ENCODE results near the gene POC5.

Gene POC5

GRCh38 chr5:75685141-75685540 is 32.1 kb downstream of the POC5 start:
- no peak for TF ChIP-seq CTCF (IDR thresholded peaks at IDR 0.05)
- Histone ChIP-seq H3K27ac (no peak overlapping the region), H3K4me3 (no peak overlapping the region)
- no peak for DNase-seq (ENCODE audit: low spot score)

GRCh38 chr5:75681125-75681830 is 36.0 kb downstream of the POC5 start:
- DNase-seq (ENCODE audit: low spot score), result no peak
- Histone ChIP-seq H3K27ac (no peak overlapping the region), H3K4me3 (no peak overlapping the region)
- TF ChIP-seq CTCF (IDR thresholded peaks at IDR 0.05), result peak; percentile 46

- TF ChIP-seq CTCF (IDR thresholded peaks at IDR 0.05), result no peak
- Histone ChIP-seq H3K27ac (no peak overlapping the region), H3K4me3 (no peak overlapping the region)
- DNase-seq (ENCODE audit: low spot score), result no peak
Observed at GRCh38 chr5:75678155-75678554, 39.1 kb downstream of the POC5 start.

- H3K4me3 ChIP-seq, result no peak overlapping the region
- TF ChIP-seq CTCF (IDR thresholded peaks at IDR 0.05), result no peak
- H3K27ac ChIP-seq, result no peak overlapping the region
- no peak for DNase-seq (ENCODE audit: low spot score)
Observed at GRCh38 chr5:75677607-75678006, 39.6 kb downstream of the POC5 start.

GRCh38 chr5:75675783-75676182 is 41.5 kb downstream of the POC5 start:
- Histone ChIP-seq H3K4me3 (no peak overlapping the region), H3K27ac (no peak overlapping the region)
- DNase-seq (ENCODE audit: low spot score), result no peak
- no peak for TF ChIP-seq CTCF (IDR thresholded peaks at IDR 0.05)

- TF ChIP-seq CTCF (IDR thresholded peaks at IDR 0.05), result no peak
- H3K27ac ChIP-seq, result no peak overlapping the region
- DNase-seq (ENCODE audit: low spot score), result no peak
- H3K4me3 ChIP-seq, result no peak overlapping the region
Observed at GRCh38 chr5:75672616-75673015, 44.6 kb downstream of the POC5 start.

- DNase-seq (ENCODE audit: low spot score), result no peak
- Histone ChIP-seq H3K4me3 (no peak overlapping the region), H3K27ac (no peak overlapping the region)
- no peak for TF ChIP-seq CTCF (IDR thresholded peaks at IDR 0.05)
Observed at GRCh38 chr5:75671506-75671905, 45.7 kb downstream of the POC5 start.
